ENCODE data around the gene BDKRB1.

The BDKRB1 gene

DNA sequence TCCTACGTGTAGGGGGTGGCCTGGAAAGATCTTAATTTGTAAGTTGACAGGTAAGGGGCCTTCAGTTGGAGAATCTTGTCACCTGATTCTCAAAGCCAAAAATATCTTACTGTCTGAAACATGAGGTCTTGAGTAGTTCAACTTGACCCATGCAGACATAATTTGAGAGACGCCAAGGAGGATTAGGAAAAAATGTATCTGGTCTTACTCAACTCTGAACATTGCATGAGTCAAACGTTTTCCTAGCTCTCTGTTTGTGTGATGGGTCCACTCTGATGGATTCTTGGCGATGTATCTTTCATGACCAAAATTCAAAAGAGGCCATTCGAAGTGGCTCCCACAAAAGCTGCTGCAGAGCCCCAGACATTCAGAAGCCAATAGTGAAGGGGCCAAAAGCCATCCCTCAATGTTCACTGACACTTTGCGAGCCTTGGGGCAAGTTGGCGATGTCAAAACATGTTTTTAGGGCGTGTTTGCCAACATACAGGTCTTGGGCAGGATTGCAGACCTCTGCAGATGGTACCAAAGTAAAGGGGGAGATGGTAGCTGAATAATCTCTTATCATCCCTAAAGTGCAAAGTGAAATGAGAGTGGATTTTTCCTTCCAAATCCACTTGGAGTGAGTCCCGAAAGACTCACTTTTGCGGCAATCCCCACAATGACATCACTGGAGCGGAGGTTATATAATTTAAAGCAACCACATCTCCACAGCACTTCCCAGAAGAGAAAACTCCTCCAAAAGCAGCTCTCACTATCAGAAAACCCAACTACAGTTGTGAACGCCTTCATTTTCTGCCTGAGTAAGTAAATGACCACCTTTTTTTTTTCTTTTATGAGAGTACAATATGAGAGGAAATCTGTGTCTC, at the start of gene BDKRB1:
Gene BDKRB1 (plus strand): TSS at position 710 of the 866 bp plus-strand sequence. CDS start 7,473 bp downstream, outside the sequence.
- no peak for DNase-seq

DNA sequence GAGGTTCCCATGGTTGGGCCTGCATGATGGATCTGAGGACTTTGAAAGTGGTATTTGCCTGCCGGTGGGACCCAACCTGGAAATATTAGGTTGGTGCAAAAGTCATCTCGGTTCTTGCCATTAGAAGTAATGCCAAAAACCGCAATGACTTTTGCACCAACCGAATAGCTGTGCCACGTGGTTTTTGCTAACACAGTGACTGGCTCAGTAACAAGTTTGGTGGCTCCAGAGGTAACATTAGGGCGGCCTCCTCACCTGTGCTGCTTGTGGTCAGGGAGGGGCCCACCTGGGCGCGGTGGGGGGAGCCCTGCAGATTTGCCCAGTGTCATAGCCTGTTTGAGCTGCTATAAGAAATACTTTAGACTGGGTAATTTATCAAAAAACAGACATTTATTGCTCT, 49.5 kb upstream of the BDKRB1 start:
- no peak for DNase-seq

- no peak for DNase-seq
Observed at GRCh38 chr14:96207686-96208085, 48.3 kb upstream of the BDKRB1 start.

- DNase-seq: no peak
Observed at GRCh38 chr14:96208739-96209138, 47.3 kb upstream of the BDKRB1 start.

DNA sequence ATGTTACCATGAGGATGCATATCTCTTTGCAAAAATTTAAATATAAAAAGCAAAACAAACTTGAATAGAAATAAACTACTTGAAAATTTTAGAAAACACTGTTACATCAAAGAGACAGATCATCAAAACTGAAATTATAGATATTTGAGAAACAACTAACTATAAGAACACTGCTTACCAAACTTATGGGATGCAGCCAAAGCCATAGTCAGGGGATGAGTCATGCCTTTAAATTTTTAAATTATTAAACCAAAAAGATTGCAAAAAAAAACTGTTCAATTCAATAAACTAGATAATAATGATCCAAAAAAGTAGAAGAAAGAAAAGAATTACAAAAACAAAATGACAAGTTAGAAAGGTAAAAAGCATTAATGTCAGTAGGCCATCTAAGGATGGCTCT, 43.9 kb upstream of the BDKRB1 start:
- DNase-seq: no peak

DNA sequence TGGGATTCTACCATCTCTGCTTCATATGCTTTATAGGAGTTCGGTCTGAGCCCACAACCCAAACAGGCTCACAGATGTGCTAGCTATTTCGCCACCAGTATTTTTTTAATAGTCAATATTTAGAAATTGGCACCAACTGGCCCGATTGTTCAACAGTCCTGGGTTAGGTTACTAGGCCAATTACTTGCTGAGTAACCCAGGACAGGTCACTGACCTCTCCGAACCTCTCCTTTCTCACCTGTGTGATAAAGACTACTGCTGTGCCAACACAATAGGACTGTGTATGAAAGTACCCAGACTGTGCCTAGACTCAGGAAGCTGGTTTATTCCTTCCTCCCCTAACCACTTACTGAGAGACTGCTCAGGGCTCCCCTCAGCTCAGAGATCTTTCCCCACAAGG, 43.1 kb upstream of the BDKRB1 start:
- DNase-seq: no peak

- no peak for DNase-seq
Observed at GRCh38 chr14:96213871-96214465, 42.0 kb upstream of the BDKRB1 start.

DNA sequence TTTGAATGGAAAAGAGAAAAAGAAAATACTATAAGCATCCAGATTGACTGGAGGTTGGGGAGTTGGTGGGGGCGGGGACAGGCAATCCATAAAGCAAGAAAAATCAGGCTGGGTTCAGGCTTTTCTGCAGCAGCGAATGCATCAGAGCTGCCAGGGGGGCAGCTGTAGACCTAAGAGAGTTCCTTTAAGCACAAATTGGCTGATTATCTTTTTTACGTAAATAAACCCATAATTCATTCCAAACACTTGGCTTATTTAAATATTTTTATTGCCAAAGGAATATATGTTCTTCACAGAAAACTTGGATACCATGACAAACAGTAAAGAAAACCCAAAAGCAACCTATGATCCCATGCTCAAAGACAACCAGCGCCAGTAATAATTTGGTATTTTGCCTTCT, 41.2 kb upstream of the BDKRB1 start:
- no peak for DNase-seq

DNA sequence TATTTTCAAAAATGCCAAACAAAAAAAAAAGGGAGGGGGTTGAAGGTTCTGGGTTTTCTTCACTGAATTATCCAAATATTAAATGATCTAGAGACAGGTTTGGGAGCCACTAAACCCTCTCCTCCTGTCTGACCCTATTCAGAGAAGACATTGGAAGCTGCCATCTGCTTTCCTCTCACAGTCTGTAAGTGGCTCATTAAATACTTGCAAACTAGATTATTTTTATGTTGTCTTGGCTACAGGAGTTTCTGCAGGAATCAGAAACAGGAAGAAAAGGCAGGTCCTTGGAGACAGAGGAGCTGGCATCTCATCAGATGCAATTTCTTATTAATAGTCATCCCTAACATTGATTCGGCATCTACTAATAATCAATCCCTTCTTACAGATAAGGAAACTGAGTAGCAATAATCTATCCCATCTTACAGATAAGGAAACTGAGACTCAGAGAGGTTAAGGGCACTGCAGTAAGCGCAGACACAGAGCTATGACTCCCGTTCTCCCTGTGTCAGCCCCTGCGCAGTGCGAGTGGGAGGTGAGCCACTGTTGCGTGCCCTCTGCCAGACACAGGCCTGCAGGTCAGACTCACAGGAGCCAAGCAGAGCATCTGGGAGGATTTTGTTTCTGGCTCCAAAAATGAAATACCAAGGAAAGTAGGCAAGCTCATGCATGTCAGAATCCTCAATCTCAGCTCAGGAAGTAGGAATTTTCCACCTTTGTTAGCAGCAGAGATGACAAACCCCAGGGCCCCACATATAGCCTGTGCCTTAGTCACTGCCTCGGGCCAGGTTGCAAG, 40.4 kb upstream of the BDKRB1 start:
- DNase-seq: no peak

GRCh38 chr14:96216627-96217026, 39.4 kb upstream of the BDKRB1 start:
- no peak for DNase-seq

GRCh38 chr14:96217376-96217913, 38.6 kb upstream of the BDKRB1 start:
- no peak for DNase-seq

DNA sequence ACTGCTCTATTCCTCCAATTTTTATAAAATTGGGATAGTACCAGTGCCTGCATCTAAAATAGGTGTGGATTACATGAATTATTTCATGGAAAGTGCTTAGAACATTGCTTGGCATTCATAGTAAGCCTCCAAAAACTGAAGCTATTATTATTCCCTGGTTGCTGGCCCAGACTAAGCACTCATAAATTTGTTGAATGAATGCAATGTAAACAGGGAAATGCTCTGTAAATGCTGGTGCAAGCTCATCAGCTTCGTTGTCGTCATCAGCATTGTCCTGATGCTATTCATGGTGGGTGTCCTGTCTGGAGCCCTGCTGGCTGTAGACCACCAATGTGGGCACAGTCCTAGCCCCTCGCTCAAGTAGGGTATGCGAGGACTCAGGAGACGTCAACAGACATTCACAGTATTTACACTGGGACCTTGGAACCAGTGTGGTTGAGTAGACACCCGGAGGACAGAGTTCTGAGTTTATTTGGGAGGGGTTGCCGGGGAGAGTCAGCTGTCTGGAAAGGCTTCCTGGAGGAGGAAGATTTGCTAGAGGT, 34.8 kb upstream of the BDKRB1 start:
- no peak for DNase-seq

- no peak for DNase-seq
Observed at GRCh38 chr14:96221841-96222240, 34.2 kb upstream of the BDKRB1 start.

GRCh38 chr14:96224480-96225096, 31.4 kb upstream of the BDKRB1 start:
- no peak for DNase-seq

DNA sequence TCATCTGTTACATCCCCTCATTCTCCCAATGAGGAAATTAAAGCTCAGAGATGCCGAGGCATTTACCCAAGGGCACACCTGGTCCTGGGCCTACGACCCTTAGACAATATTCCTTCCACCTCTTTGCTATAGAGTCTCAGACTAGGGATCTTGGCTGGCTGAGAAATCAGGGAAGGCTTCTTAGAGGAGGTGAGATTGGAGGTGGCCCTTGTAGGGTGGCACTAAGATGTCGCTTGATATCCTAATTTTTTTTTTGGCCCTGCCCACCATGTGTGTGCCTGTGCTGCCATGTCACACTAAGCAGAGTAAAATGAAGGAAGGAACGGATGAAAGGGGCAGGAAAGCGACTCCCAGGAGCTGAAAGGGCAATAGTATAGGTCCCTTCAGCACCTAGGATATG, 30.8 kb upstream of the BDKRB1 start:
- DNase-seq: no peak

GRCh38 chr14:96225745-96226151, 30.3 kb upstream of the BDKRB1 start:
- DNase-seq: no peak

GRCh38 chr14:96227428-96227827, 28.6 kb upstream of the BDKRB1 start:
- DNase-seq: no peak

DNA sequence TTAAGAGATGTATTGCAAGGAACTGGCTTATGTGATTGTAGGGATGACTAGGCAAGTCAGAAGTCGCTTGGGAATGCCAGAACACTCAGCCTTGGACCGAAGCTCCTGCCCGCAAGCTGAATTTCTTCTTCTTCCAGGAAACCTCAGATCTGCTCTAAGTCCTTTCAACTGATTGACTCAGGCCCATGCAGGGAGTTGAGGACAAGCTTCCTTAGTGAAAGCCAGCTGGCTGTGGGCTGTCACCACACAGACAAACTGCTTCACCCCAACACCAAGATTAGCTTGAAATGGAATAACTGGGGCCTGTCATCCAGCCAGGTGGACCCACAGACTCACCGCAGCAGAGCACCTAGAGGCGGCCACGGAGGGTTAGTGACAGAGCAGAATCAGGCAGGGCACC, 26.7 kb upstream of the BDKRB1 start:
- DNase-seq: no peak

DNA sequence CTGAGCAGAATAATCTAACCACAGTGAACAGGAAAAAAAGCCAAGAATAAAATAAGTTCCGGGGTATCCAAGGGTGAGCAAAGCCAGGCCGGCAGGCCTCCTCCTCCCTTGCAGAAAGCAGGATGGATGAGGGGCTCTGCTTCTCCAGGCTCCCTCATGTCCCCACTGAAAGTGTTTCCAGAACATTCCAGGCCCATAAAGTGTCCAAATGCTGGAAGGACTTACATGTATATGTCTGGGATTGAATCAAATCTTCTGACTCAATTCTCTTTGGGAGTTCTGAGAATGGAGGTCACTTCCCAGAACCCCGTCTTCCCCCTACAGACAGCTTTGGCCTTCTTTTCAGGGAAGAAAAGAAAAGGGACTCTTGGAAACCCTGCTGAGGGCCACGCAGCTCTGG, 25.0 kb upstream of the BDKRB1 start:
- no peak for DNase-seq

- no peak for DNase-seq
Observed at GRCh38 chr14:96231526-96232130, 24.4 kb upstream of the BDKRB1 start.

GRCh38 chr14:96232506-96232905, 23.5 kb upstream of the BDKRB1 start:
- no peak for DNase-seq

DNA sequence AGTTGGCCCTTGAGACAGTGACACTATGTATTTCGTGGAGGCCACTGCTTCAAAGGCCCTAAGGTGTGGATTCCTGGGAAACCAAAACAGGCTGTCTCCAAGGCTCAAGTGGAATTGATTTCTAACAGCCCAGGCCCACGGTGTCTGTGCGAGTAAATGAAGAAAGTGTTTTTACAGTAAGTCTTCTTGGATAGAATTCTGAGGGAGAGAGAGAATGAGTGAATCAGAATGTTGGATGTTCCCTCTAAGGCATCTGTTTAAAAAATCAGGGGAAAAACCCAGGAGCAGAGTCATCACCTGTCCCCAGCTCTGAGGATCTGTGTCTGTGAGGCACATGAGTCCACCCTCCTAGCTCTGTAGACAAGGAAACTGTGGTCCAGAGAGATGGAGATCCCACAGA, 22.3 kb upstream of the BDKRB1 start:
- DNase-seq: no peak
